ENCODE measurements around the gene IKZF1. TPM values are rescaled to one million over a fixed set of nuclear protein-coding genes. Genes with fewer than 3 reads are reported as not detected.

Gene IKZF1
- total and polyA plus RNA-seq, 2 of the 4 experiments (the other 2 are of a cell fraction) = not detected

- Histone ChIP-seq H2AK5ac (ENCODE audit: low read depth, low read length) (no peak overlapping the region), H4K91ac (ENCODE audit: insufficient read depth, low read depth, low read length) (peak overlapping the region; percentile 31; the same call in 1 of the 2 replicates), H3K79me1 (ENCODE audit: low read depth in 1 of 2, low read length in 2 of 2) (peaks cover 7 to 10% of the 10 kb centered on the region in 2 experiments), H3K36me3 (ENCODE audit: control insufficient read depth, insufficient read depth, low read length) (peaks cover 6% of the 10 kb centered on the region), H3K4me1 (ENCODE audit: control insufficient read depth, insufficient read depth, low read length) (no peaks in the 10 kb centered on the region), H4K8ac (ENCODE audit: low read depth in 2 of 2, low read length in 2 of 2) (peak overlapping the region; percentile 93 to 97), H2BK120ac (ENCODE audit: low read depth, low read length) (no peak overlapping the region), H3K4ac (ENCODE audit: low read depth, low read length) (peak overlapping the region; percentile 64), H3K9me3 (ENCODE audit: control insufficient read depth, insufficient read depth, low read length) (no peaks in the 10 kb centered on the region), H3K9ac (ENCODE audit: low read depth, low read length) (peak overlapping the region; percentile 48), H2BK15ac (ENCODE audit: low read depth, low read length) (no peak overlapping the region), H3K23ac (ENCODE audit: low read depth, low read length) (no peak overlapping the region), H4K20me1 (ENCODE audit: insufficient read depth, low read length) (no peaks in the 10 kb centered on the region), H3K27me3 (ENCODE audit: control insufficient read depth, insufficient read depth, low read length) (peaks cover 9% of the 10 kb centered on the region), H2BK5ac (ENCODE audit: low read depth, low read length, poor library complexity, severe bottlenecking) (no peak overlapping the region), H3K27ac (ENCODE audit: insufficient read depth, low read length) (peak overlapping the region; percentile 15; the same call in 1 of the 2 replicates), H3K4me3 (ENCODE audit: insufficient read depth, low read depth, low read length) (peak overlapping the region; percentile 79), H2BK20ac (ENCODE audit: low read depth, low read length) (no peak overlapping the region), H2AFZ (replicated peaks; ENCODE audit: low read length, poor library complexity) (peak overlapping the region; percentile 98), H3K4me2 (ENCODE audit: low read depth, low read length) (peak overlapping the region; percentile 79), H2AK9ac (replicated peaks; ENCODE audit: low read depth, low read length, poor library complexity) (peak overlapping the region; percentile 38), H3K9me1 (ENCODE audit: insufficient read depth, low read length) (no peaks in the 10 kb centered on the region), H3K18ac (ENCODE audit: low read depth, low read length) (no peak overlapping the region), H3K14ac (replicated peaks; ENCODE audit: low read depth, low read length) (peak overlapping the region; percentile 80), H3K56ac (ENCODE audit: extremely low read depth, insufficient read depth, low read length) (0 out of 2 replicates have a peak overlapping the region, but pooled peaks have one; percentile 32), H4K5ac (ENCODE audit: low read depth, low read length) (peak overlapping the region; percentile 63)
- no peak for TF ChIP-seq SMC3 (IDR thresholded peaks at IDR 0.05; ENCODE audit: low read depth, low read length)
- TF ChIP-seq USF2 (IDR thresholded peaks at IDR 0.05; ENCODE audit: low read depth, low read length) = no peak
- TF ChIP-seq CEBPB (IDR thresholded peaks at IDR 0.05; ENCODE audit: low read depth, low read length) = no peak
- no peak for TF ChIP-seq POLR2A (IDR thresholded peaks at IDR 0.05; ENCODE audit: low read depth, low read length)
- no peak for TF ChIP-seq NFE2L2 (IDR thresholded peaks at IDR 0.05; ENCODE audit: low read depth, low read length)
- TF ChIP-seq FOS (IDR thresholded peaks at IDR 0.05; ENCODE audit: low read depth, low read length) = no peak
- no peak for TF ChIP-seq MXI1 (IDR thresholded peaks at IDR 0.05; ENCODE audit: borderline replicate concordance, low read depth, low read length)
- TF ChIP-seq ELK1 (IDR thresholded peaks at IDR 0.05; ENCODE audit: borderline replicate concordance, low read depth, low read length) = no peak
- no peak for TF ChIP-seq RCOR1 (IDR thresholded peaks at IDR 0.05; ENCODE audit: insufficient replicate concordance, low read length)
- no peak for TF ChIP-seq RAD21 (IDR thresholded peaks at IDR 0.05; ENCODE audit: low read length)
- no peak for TF ChIP-seq RFX5 (IDR thresholded peaks at IDR 0.05; ENCODE audit: low read depth, low read length)
- no peak for TF ChIP-seq CHD1 (IDR thresholded peaks at IDR 0.05; ENCODE audit: low read depth, low read length)
- no peak for TF ChIP-seq CTCF (conservative IDR thresholded peaks at IDR 0.05; ENCODE audit: low read depth, low read length)
- no peak for TF ChIP-seq BHLHE40 (IDR thresholded peaks at IDR 0.05; ENCODE audit: low read depth, low read length)
- TF ChIP-seq MAZ (IDR thresholded peaks at IDR 0.05; ENCODE audit: borderline replicate concordance, low read depth, low read length) = no peak
- no peak for TF ChIP-seq MAFK (IDR thresholded peaks at IDR 0.05; ENCODE audit: low read depth, low read length)
- dilution Hi-C loops (cut with HindIII; ENCODE audit: low sequenced_read_pairs, unreplicated experiment) (no loop called here), intact Hi-C loops (cut with micrococcal nuclease) (no loop called here), in situ Hi-C loops (cut with MboI; ENCODE audit: low sequenced_read_pairs) (loop anchor here (25.0 kb wide), 1 partner anchor 237 kb away; no protein-coding TSS in a partner anchor)
- peak; percentile 8 for ATAC-seq (ENCODE audit: low read depth)
- no TSS peak for BruUV-seq (replicated peaks)
- DNase-seq = no peak
- WGBS, 2 experiments (ENCODE audit: extremely low coverage in 2 of 2, insufficient read length in 1 of 2) = 15% methylated on average over 19 of the region's 32 CpGs; no CpG with 5 or more reads in 1 of the 2 experiments
- ChIA-PET CTCF (no interaction called here), POLR2A (ENCODE audit: unreplicated experiment) (no interaction called here)
Measured at GRCh38 chr7:50450590-50451032, 146.1 kb downstream of the IKZF1 start.
